HG03066 (cell line): ENCODE measurements around the gene SPTBN1.
"Not testable (repeated sequence)": the region's sequence is repeated elsewhere in the genome, so short reads cannot be mapped to it uniquely, and the experiment has no call there.

ENCODE experiments used
- ATAC-seq: cut with Tn5 transposase; IDR thresholded peaks from one replicate; pipeline ENCODE4 v1.9.1; 2021; ENCODE audit warnings: low read depth; ENCODE audit not compliant: unreplicated experiment

SPTBN1 gene

DNA sequence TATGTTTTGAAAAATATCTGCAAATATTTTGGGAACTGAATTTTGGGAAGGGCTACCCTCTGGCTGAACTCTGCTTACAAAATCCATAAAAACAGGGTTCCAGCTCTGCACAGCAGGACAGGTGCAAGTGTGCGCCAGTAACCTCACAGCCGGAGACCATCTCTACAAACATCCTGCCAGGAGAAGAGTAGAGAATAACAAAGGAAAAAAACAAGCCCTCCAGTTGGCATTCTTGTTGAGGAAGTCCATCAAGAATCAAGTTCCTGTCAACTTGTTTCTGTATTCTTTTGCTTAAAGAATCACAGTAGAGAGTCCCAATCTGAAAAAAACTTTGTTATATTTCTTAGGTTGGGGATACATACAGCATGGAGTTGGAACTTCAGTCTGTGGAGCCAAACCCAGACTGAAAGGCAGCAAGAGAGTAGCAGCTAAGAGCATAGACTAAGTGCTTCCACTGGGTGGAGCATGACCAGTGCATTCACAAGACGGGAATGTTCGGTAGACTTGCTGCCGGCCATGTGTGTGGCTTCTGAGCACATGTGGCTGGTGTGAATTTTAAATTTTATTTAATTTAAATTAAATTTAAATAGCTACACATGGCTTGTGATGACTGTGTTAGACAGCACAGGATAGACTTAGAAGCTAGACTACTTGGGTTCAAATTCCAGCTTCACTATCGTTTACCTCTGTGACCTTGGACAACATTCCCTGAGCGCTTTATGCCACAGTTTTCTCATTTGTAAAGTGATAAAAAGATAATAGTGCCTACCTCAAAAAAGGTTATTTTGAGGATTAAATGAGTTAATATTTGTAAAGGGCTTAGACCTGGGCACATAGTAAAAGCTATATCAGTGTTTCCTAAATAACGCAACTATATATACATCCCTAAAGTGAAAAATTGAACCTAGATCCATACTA is 41.9 kb downstream of the SPTBN1 start:
- no peak for ATAC-seq

DNA sequence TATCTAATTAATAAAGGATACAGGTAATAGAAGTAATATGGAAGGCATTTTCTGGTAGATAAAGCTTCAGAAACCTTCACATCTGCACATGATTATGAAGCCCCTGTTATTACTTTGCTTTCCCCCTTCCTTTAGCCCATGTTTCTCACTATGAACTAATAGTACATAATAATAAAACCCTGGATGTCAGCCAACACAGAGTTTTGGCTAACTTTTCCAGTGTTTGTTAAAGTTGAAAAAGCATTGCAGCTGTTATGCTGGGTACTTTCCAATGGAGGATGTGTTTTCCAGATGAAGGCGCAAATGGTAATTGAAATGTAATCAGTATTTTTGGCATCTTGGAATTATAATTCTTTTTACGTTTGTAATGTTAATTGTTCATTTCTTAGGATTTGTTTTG is 43.5 kb downstream of the SPTBN1 start:
- no peak for ATAC-seq

DNA sequence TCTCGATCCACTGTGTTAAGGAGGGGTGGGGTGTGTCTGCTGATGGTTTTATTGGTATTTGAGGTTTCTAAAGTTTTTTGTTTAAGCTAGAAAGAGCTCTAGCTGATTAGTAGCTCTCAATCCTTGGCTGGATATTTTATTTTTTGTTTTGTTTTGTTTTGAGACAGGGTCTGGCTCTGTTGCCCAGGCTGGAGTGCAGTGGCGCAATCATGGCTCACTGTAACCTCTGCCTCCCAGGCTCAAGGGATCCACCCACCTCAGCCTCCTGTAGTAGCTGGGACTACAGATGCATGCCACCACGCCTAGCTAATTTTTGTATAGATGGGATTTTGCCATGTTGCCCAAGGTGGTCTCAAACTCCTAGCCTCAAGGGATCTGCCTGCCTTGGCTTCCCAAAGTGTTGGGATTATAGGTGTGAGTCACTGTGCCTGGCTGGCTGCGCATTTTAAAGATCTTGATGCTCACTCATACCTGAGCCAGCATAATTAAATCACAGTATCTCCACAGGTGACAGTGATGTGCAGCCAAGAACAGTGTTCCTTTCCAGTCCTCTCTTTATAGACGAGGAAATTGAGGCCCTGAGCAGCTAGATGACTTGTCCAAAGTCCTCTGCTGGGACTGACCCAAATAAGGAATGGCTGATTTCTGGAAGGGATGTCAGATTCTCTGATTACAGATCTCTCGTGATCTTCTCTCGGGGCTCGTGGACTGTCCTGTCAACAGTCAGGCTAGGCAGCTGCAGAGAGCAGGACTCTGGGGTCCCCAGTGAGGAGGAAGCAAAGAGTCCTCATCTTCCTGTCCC is 44.5 kb downstream of the SPTBN1 start:
- no peak for ATAC-seq

DNA sequence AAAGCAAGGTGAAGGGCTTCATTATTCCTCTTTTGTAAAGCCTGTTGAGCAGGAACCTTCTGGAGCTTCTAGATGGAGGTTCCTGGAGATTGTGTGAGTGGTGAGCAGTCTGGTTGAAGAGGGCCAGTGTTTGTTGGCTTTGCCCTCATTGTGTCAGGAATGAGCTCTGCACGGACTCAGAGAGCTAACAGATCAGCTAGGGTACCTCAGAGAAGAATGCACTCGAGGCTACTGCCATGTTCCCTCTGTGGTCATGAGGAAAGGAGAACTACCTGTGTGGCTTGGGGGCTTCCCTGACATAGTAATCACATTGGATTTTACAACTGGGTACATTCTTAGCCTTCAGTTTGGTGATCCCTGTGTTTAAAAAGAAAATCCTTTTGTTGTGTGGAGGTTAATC is 46.6 kb downstream of the SPTBN1 start:
- no peak for ATAC-seq

DNA sequence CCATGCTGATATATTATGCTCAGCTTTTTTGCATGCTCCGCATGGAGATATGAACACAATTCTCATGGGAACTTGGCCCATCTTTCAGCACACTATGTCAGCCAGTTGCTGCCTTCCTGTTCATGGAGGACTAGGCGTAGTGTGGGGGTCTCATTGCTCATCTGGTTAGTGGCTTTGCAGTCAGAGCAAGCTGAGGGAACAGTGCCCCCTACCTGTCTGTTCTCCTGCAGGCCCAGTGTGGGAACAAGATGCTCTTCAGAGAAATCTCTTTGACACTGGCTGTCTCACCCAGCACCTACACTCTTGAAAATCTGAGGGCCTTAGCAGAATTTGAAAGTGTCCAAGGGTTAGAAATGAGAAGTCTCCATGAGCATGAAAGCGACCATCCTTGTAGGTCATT is 47.1 kb downstream of the SPTBN1 start:
- no peak for ATAC-seq

DNA sequence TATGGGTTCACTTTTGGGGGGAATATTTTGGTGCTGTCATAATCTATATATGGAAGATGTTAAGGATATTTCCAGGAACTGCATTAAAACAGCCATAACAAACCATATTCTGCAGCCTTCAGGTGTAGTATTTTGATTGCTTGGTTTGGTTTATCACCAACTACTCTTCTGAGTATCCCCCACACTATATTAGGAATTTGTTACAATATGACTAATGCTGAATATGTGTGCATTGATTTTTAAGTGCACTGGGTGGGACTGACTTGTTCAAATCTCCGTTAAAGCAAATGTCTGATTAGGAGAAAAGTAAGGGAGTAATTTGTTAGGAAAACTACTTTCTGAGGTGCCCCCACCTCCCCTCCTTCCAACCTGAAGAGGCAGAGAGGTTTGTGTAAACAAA is 47.7 kb downstream of the SPTBN1 start:
- no peak for ATAC-seq

DNA sequence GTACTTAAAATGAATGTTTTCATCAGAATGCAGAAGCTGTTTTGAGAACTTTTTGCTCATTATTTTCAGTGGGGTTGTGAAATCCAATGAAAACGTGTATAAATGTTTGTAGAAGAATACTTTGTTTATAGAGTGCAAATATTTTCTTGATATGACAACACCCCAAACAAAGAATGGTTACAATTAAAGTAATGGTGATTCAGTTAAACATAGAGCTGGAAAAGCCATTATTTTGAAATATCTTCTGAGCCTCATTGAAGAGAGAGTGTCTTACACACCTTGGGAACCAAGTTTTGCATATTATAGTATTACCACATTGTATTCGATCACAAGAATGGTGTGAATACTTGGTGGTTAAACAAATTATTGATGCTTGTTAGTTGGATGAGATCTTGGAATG is 48.7 kb downstream of the SPTBN1 start:
- ATAC-seq, result no peak

DNA sequence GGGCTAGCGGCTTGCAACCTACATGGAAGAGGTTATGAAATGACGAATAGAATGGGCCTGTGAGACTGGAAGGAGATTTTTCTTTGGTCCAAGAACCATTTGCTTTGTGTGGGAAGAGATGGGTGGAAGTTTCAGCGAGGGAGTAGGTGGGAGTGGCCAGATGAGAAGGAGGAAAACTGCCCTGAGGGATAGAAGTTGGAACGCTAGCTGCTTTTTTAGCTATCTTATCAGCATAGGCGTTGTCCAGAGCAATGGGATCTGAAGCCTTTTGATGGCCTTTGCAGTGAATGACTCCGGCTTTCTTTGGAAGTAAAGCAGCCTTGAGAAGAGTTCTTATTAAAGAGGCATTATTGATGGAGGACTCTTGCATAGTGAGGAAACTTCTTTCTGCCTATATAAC is 52.4 kb downstream of the SPTBN1 start:
- no peak for ATAC-seq

DNA sequence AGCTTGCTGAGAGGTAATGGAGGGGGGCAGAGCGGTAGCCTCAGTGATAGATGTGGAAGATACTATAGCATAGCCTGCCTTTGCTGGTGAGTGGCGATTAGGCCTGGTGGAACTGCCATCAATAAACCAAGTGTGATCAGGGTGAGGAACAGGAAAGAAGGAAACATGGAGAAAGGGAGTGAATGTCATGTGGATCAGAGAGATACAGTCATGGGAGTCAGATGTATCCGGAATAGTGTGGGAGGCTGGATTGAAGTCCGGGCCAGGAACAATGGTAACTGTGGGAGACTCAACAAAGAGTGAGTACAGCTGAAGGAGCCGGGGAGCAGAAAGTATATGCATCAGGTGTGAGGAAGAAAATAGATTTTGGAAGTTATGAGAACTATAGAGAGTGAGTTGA is 52.9 kb downstream of the SPTBN1 start:
- ATAC-seq, result not testable (repeated sequence)

DNA sequence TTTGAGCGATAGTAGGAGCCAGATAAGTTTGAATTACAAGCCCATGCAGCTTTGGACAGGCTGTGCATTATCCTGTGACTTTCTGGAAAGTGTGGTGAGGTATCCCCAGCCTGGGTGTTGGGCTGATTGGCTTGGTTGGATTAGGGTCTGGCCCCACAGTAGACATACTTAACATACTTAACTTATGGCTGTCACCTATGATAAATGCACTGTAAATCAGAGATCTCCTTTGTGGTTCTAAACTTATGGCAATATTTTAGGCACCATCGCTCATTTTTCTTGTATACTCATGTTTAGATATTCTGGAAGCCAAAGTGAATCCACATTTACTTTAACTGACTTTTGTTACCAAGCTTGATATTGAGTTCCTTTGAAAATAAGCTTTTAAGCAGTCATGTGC is 54.8 kb downstream of the SPTBN1 start:
- ATAC-seq, result no peak

DNA sequence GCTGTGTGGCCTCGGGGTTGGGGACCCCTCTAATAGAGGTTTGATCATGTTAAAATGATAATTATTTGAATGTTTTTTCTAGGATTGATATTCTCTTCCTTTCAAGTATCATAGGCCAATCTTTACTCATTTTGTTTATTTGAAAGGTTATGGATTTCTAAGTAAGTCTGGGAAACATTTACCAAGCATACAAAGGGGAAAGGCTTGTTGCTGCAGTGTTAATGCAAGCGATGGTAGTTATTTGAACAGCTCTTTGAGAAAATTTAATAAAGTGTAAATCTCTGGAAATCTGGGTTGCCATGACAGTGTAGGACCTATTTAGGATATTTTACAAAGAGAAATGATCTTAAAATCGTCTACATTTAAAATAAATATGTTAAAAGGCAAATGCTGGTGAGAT is 56.1 kb downstream of the SPTBN1 start:
- no peak for ATAC-seq

DNA sequence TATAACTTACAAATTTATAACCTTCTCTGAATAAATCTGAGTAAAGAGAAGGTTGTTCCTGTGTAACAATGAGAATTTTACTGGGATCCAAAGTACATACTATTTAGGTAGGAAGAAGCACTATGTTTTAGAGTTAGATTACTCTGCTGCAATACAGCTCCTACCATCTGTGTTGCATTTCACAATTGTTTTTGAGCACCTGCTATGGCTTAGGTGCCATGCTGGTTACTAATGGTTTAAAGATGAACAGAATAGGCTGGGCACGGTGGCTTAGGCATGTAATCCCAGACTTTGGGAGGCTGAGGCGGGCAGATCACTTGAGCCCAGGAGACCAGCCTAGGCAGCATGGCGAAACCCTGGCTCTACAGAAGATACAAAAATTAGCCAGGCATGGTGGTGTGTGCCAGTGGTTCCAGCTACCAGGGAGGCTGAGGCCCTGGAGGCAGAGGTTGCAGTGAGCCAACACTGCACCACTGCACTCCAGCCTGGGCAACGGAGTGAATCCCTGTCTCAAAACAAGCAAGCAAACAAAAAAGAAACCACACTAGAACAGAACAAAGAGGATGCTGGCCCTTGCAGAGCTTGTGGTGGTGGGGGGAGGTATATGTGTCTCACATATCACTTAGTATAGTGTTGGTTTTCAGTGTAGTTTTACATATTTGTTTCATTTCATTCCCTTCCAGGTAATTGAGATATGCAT is 56.7 kb downstream of the SPTBN1 start:
- no peak for ATAC-seq

DNA sequence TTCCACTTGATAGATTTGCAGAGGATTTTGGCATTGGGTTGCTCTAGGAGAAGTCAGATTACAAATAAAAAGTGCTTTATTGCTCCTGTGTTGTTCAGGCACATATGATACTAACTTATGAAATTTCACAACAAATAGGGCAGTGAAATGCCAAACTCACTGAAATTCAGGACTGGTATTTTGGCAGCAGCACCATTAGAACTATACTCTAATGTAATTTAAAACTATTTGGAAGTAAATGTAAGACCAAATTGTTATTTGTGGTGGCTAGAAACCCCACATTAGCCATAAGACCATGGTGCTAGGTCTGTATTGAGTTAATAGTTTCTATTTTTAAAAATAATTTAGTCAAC is 57.2 kb downstream of the SPTBN1 start:
- ATAC-seq, result no peak

DNA sequence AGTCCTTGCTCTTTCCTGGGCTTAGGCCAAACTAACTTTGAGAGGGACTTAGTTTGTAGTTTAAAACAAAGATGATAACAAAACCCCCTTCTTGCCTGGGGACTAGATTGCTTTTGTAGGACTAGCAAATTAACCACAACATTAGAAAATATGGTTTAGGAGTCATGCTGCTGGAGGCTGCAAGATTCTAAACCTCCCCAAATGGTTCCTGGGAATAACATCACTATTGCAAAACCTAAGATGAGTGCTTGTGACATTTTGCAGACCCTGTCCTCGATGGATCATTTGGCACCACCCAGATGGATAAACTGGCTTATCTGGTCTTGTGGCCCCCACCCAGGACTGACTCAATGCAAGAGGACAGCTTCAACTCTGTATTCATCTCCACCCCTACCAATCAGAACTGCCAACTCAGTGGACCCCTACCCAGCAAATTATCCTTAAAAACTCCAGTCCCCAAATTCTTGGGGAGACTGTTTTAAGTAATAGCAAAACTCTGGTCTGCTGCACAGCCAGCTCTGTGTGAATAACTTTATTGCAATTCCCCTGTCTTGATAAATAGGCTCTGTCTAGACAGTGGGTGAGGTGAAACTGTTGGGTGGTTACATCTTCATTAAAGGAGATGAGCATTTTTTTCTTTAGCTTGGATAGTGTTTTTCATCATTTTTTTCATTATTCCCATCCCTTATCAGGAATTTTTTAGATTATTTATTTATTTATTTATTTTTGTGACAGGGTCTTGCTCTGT is 58.9 kb downstream of the SPTBN1 start:
- no peak for ATAC-seq

DNA sequence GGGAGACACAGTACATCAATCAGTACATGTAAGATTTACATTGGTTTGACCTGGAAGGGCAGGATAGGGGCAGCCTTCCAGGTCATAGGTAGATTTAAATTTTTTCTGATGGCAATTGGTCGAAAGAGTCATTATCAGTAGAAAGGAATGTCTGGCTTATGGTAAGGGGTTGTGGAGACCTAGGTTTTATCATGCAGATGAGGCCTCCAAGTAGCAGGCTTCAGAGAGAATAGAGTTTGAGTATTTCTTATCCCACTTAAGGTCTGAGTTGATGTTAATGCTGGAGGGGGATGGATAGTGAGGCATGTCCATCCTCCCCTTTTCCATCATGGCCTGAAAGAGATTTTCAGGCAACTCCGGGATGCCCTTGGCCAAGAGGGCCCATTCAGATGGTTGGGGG is 60.7 kb downstream of the SPTBN1 start:
- ATAC-seq, result no peak

DNA sequence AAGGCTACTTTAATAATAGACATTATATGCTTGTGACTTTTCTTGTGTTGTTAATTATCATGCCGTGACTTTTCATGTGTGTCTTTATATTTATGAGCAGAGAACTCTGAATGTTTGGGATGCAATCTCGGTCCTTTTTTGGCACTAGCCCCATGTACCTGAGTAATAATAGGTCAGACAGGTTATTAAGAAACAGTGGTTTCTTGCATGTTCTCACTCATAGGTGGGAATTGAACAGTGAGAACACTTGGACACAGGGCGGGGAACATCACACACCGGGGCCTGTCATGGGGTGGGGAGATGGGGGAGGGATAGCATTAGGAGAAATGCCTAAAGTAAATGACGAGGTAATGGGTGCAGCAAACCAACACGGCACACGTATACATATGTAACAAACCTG is 61.9 kb downstream of the SPTBN1 start:
- ATAC-seq, result not testable (repeated sequence)

DNA sequence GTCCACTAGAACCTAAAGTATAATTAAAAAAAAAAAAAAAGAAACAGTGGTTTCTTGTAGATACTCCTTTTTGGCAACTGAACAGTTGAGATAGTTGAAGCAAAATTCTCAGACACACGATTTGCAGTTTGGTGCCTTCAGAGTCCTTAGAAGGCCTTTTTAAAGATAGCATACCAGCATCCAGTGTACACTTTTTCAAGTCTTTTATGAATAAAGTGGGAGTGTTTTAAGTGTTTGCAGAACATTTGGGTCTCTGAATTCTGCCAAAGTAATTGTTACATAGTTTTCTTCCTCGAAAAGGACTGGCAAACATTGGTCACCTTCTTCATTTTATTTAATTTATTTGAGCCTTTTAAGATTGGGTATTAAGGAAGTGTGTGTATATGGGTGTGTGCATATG is 62.3 kb downstream of the SPTBN1 start:
- ATAC-seq, result no peak

DNA sequence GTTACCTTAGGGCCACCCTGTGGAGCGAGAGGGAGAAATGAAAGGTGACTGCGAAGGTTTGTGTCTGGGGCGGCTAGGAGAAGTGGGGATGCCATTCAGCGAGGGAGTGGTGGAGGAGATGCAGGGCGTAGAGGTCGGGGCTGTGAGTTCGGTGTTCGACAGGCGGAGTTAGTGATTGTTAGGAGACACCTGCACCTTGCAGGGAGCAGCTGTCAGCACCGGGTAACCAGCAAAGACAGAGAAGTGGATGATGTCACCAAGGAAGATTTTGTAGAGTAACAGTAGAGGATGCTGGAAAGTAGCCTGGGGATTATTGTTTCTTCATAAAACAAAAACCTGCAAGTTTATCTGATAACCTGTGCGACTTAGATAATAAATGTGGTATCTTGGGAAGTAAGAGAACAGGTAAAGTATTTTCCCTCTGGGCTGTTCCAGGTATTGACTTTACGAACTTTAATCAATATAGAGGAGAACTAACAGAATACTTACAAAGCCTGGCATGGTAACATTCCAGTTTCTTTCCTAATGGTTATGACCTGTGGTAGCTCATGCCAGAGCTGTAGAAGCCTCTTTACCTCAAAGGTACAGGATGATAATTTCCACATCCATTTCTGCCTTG is 63.8 kb downstream of the SPTBN1 start:
- no peak for ATAC-seq

DNA sequence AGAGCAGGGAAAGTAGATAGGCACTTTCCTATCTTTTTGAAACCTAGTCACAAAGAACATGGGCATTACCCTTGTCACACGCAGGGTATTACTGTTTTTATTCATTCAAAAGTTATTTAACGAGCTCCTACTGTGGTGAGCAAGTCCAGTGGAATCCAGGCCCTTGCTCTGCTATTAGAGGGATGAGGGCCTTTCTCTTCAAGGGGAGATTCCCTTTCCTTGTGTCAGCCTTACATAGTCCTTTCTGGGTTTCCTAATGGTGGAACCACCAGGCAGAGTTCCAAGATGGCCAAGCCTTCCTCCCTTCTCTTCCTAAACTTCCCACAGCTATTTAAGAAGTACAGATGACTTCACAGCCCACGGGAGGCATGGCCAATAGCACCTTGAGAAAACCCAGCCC is 64.6 kb downstream of the SPTBN1 start:
- no peak for ATAC-seq

DNA sequence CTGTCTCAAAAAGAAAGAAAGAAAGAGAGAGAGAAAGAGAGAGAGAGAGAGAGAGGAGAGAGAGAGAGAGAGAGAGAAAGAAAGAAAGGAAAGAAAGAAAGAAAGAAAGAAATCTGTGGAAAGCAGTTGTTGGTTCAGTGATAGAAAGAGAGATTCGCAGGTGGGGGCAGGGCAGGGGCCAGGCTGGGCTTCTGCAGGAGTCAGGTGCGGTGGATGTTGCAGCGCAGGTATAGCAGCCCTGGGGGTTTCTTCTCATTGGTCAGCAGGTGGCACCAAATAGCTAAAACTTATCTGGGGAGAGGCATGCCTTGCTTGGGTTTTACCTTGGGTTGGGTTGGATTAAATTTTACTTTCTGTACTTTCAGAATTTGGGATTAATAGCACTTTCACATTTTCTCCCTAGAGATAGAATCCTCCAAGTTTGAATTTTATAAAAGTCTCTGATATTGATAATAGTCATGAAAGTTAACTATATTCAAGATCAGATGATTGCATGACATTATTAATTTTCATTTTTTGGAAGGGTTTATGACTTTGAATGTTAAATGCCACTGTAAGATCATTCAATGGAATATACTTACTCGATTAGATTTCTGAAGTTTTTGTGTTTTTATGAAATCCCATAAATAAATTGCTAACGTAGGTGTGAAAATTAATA is 66.6 kb downstream of the SPTBN1 start:
- ATAC-seq, result peak; percentile 84
